Activated CD8-positive, alpha-beta T cell treated with anti-CD3 and anti-CD28 coated beads for 36 hours (primary cell): Measurements from ENCODE around the gene KNDC1. TPM values are rescaled to one million over a fixed set of nuclear protein-coding genes. Genes with fewer than 3 reads are reported as not detected.

Source experiments
- ATAC-seq: fragments of 200-7000 bp; cut with Tn5 transposase; one replicate; pipeline ENCODE4 v1.10.0; 2021; ENCODE audit warnings: mild to moderate bottlenecking, moderate library complexity
- CTCF ChIA-PET: fragments of 350-600 bp; sonication (Branson Sonifier 250); formaldehyde crosslinking; loops from one replicate; lab custom pipeline; 2021; ENCODE audit warnings: antibody characterized with exemption; lab: Charles Lee
- POLR2A ChIA-PET: fragments of 350-600 bp; sonication (Branson Sonifier 250); formaldehyde crosslinking; loops from one replicate; lab custom pipeline; 2021; ENCODE audit warnings: antibody characterized with exemption; lab: Charles Lee
- DNase-seq: peaks from one replicate; pipeline ENCODE4 v3.0.0-alpha.2; 2020
- H3K27ac Mint-ChIP-seq: one replicate; pipeline ENCODE4 v1.8.0; 2021; ENCODE audit warnings: mild to moderate bottlenecking, mixed read lengths
- H3K27me3 Mint-ChIP-seq: one replicate; pipeline ENCODE4 v1.8.0; 2021; ENCODE audit warnings: mixed read lengths
- H3K36me3 Mint-ChIP-seq: one replicate; pipeline ENCODE4 v1.8.0; 2021; ENCODE audit warnings: low read depth, mixed read lengths
- H3K4me1 Mint-ChIP-seq: one replicate; pipeline ENCODE4 v1.8.0; 2021; ENCODE audit warnings: low read depth, mixed read lengths
- H3K4me3 Mint-ChIP-seq: one replicate; pipeline ENCODE4 v1.8.0; 2021; ENCODE audit warnings: mild to moderate bottlenecking, moderate library complexity, mixed read lengths
- H3K9me3 Mint-ChIP-seq: one replicate; pipeline ENCODE4 v1.8.0; 2021; ENCODE audit warnings: mixed read lengths
- intact Hi-C: fragments of 100-400 bp; cut with micrococcal nuclease; formaldehyde crosslinking; loops from one replicate; pipeline ENCODE4 v1.10.0; 2022
- total RNA-seq, 2 experiments: library from RNA; stranded (reverse); gene quantifications; one replicate each; pipeline ENCODE4 v1.2.3, GENCODE V29; 2021
- TF ChIP-seq, protein P1 (sequence below): fragments of 200-600 bp; IDR thresholded peaks from one replicate; pipeline ENCODE4 v1.8.0; 2022; ENCODE audit warnings: antibody characterized with exemption, mild to moderate bottlenecking

The KNDC1 gene
- total RNA-seq, 2 experiments from 2014 or later = not detected

DNA sequence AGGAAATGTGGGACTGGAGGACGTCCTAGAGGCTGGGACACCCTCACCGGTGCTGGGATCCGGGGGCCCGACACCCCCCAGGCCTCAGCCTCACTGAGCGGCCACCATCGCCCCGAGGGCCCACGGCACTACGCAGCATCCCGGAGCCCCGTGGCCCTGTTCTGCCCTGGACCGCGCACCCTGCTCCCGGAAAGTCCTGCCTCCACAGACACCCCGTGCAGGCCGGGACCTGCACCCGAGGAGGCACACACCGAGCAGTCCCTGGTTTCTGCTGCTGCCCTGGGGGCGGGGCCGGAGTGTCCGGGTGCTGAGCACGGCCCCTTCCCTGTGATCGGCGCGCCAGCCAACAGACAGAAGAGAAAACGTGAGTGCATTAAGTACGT, 18.1 kb upstream of the KNDC1 start:
- intact Hi-C loops = no loop called here
- ChIA-PET POLR2A (no interaction called here), CTCF (no interaction called here)
- no peak for DNase-seq
- no peaks in the 10 kb centered on the region for H3K9me3 Mint-ChIP-seq
- peaks cover 4% of the 10 kb centered on the region for H3K4me1 Mint-ChIP-seq
- H3K36me3 Mint-ChIP-seq = no peaks in the 10 kb centered on the region
- H3K4me3 Mint-ChIP-seq = no peak overlapping the region
- no peak for ATAC-seq
- TF ChIP-seq, protein P1, sequence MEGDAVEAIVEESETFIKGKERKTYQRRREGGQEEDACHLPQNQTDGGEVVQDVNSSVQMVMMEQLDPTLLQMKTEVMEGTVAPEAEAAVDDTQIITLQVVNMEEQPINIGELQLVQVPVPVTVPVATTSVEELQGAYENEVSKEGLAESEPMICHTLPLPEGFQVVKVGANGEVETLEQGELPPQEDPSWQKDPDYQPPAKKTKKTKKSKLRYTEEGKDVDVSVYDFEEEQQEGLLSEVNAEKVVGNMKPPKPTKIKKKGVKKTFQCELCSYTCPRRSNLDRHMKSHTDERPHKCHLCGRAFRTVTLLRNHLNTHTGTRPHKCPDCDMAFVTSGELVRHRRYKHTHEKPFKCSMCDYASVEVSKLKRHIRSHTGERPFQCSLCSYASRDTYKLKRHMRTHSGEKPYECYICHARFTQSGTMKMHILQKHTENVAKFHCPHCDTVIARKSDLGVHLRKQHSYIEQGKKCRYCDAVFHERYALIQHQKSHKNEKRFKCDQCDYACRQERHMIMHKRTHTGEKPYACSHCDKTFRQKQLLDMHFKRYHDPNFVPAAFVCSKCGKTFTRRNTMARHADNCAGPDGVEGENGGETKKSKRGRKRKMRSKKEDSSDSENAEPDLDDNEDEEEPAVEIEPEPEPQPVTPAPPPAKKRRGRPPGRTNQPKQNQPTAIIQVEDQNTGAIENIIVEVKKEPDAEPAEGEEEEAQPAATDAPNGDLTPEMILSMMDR = no peak
- no peak overlapping the region for H3K27ac Mint-ChIP-seq
- peaks cover 21% of the 10 kb centered on the region for H3K27me3 Mint-ChIP-seq

DNA sequence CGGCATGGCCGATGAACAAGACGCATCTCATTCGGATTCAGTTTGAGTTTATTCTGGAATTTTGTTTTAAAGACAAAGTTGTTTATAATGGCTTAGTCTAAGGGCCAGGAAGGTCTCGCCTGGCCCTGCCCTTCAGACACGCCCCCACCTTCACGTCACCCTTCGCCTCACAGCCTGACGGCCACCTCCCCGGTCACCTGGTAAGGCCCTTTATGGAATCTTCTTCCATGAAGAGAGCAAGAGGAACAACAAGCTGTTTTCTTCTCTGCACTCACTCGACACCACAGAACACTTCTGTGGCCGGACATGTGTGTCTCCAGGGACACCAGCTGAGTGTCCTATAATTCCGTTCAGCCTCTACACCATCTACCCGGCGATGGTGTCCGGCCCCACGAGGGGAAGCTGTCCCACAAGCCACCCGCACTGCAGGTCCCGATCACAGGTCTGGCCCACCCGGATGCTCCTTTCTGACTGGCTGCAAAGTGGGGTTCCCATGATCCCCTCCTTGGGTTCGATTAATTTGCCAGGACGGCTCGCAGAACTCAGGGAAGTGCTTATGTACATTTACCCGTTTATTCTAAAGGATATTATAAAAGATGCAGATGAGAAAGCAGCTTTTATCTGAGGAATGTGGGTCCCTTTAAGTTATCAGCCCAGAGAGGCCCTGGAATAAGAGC, 17.4 kb upstream of the KNDC1 start:
- peaks cover 26% of the 10 kb centered on the region for H3K27me3 Mint-ChIP-seq
- CTCF ChIA-PET = interaction anchor here (0.9 to 1.9 kb wide), 15 partner anchors 19 to 238 kb away, joined by 3 to 9 read pairs (median 4); no protein-coding TSS in a partner anchor
- H3K27ac Mint-ChIP-seq = no peak overlapping the region
- no peaks in the 10 kb centered on the region for H3K36me3 Mint-ChIP-seq
- H3K4me3 Mint-ChIP-seq = no peak overlapping the region
- TF ChIP-seq, protein P1 = no peak
- ATAC-seq = no peak
- H3K9me3 Mint-ChIP-seq = peaks cover 5% of the 10 kb centered on the region
- POLR2A ChIA-PET = interaction anchor here (0.5 to 1.3 kb wide), 3 partner anchors 68 to 117 kb away, joined by 3 to 5 read pairs (median 3); no protein-coding TSS in a partner anchor
- no peak for DNase-seq
- intact Hi-C loops = no loop called here
- H3K4me1 Mint-ChIP-seq = peaks cover 4% of the 10 kb centered on the region

DNA sequence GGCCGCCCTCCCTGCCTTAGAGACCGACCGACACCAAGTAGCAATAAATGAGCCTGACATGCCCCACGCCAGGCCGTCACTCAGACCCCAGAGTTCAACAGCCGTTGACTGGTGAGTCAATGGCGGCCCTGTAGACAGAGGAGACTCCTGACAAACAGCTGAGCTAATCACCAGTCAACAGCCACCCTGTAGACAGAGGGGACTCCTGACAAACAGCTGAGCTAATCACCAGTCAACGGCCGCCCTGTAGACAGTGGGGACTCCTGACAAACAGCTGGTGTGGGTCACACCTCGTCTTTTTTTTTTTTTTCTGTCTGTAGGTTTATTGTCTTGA, 16.9 kb upstream of the KNDC1 start:
- Mint-ChIP-seq H3K36me3 (no peaks in the 10 kb centered on the region), H3K9me3 (peaks cover 5% of the 10 kb centered on the region), H3K4me1 (peaks cover 4% of the 10 kb centered on the region), H3K4me3 (no peak overlapping the region), H3K27me3 (peaks cover 29% of the 10 kb centered on the region), H3K27ac (no peak overlapping the region)
- intact Hi-C loops = no loop called here
- ATAC-seq (no peak), DNase-seq (no peak)
- CTCF ChIA-PET = interaction anchor here (0.6 to 1.9 kb wide), 20 partner anchors 15 to 466 kb away, joined by 3 to 9 read pairs (median 4); no protein-coding TSS in a partner anchor
- POLR2A ChIA-PET = interaction anchor here (0.5 to 1.3 kb wide), 3 partner anchors 68 to 117 kb away, joined by 3 to 5 read pairs (median 3); no protein-coding TSS in a partner anchor
- TF ChIP-seq, protein P1 = no peak

DNA sequence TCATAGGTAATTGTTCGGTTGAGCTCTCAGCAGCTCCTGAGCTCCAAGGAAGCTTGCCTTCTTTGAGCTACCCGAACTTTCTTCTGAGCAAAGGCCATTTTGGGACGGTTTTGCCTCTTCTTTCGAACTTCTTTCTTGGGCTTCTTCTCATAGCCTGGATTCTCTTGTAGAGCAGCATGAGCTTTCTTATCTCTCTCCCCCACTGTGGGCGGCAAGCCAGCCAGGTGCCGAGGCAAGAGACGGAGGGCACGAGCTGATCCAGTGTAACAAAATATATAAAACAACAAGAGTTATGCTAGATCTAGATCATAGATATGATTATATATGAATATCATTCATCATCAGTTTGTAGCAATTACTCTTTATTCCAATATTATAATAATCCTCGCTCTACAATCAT, 16.5 kb upstream of the KNDC1 start:
- Mint-ChIP-seq H3K27me3 (peaks cover 29% of the 10 kb centered on the region), H3K4me3 (no peak overlapping the region), H3K36me3 (no peaks in the 10 kb centered on the region), H3K9me3 (peaks cover 5% of the 10 kb centered on the region), H3K4me1 (peaks cover 4% of the 10 kb centered on the region), H3K27ac (no peak overlapping the region)
- DNase-seq (no peak), ATAC-seq (no peak)
- CTCF ChIA-PET = interaction anchor here (0.6 to 1.9 kb wide), 20 partner anchors 16 to 465 kb away, joined by 3 to 9 read pairs (median 4); no protein-coding TSS in a partner anchor
- intact Hi-C loops = no loop called here
- TF ChIP-seq, protein P1 = no peak
- POLR2A ChIA-PET = interaction anchor here (1.2 to 1.3 kb wide), 2 partner anchors 67 to 84 kb away, joined by 3 to 5 read pairs; no protein-coding TSS in a partner anchor

DNA sequence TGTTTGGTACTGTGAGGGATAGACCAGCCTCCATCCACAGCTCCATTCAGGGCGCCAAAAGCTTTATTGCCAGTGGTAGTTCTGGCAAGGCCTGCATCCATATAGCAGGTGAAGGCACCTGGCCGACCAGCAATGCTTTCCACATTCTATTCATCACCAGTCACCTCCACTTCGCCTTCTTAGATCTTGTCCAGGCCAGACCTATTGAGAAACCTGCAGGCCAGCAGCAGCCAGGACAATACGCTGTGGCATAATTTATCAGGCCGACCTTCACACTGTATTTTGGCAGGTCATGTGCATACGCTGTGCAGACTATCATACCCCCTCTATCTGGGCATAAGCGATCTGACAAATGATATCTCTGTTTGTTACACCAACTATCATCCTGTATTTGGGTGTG, 15.2 kb upstream of the KNDC1 start:
- ATAC-seq (no peak), DNase-seq (no peak)
- ChIA-PET CTCF (interaction anchor here (1.3 to 1.9 kb wide), 2 partner anchors 20 to 163 kb away, joined by 3 to 8 read pairs; no protein-coding TSS in a partner anchor), POLR2A (no interaction called here)
- Mint-ChIP-seq H3K4me1 (peaks cover 4% of the 10 kb centered on the region), H3K27me3 (peaks cover 39% of the 10 kb centered on the region), H3K27ac (no peak overlapping the region), H3K36me3 (no peaks in the 10 kb centered on the region), H3K4me3 (no peak overlapping the region), H3K9me3 (peaks cover 7% of the 10 kb centered on the region)
- TF ChIP-seq, protein P1 = no peak
- intact Hi-C loops = no loop called here
